GM18858 (cell line): ENCODE results near the gene PLD4.

ENCODE experiments used
- ATAC-seq: cut with Tn5 transposase; IDR thresholded peaks from one replicate; pipeline ENCODE4 v1.9.1; 2021; ENCODE audit not compliant: unreplicated experiment

The PLD4 gene

DNA sequence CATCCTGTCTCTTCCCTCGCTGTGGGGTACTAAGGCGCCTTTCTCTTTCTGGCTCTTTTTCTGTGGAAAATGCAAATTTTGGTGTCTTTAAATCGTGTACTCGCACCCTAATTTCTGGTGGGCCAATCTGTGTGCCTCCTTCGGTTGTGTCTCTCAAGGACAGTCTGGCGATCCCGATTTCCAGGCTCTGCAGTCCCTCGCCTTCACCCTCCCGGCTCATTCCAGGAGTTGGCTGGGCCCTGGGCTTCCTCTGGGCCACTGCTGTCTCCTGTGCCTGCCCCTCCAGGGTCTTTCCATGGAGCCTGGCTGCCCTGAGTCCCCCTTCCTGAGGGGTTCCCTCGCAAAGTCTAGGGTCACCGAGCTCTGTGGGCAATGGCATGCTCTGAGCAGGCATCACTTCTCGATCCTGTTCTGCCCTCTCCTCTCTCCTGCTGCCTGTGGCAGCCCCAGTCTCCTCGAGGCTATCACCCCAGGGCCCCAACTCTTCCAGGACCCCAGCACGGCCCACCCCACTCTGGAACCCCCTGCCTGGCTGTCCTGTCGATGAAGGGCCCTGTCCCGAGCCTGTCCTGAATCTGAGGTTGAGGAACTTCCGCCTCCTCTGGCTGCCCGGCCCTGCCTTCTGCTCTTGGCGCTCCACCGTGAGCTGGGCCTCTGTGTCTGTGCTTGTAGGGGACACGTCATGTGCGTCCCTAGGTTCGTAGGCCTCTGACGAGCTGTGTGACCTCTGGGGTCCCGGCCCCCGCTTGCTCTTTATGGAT is 29.4 kb downstream of the PLD4 start:
- ATAC-seq: no peak

DNA sequence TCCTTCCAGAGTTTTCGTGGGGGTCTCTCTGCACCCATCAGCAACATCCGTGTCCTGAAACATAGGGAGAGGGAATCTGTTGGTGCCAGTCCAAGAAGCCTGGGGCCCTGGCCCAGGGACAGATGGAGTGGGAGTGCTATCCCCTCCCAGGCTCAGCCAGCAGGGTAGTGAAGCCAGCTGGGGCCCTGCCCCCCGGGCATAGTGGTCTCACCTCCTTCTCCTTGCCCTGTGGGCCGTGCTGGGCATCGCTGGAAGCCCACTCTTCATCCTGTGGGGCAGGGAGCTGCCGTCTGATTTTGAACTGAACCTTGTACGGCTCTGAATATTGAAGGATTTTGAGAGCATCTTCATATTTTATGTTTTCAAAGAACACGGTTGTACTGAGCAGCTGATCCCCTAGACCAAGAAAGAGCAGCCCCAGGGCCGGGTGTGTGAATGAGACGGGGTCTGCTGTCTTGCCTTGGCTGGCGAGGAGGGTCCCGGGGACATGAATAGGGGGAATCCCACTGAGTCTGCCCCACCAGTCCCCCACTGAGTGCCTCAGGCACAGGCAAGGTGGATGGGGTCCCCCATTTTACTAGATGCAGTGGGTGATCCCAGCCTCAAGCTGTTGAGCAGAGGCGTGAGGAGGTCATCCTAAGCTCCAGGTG is 30.2 kb downstream of the PLD4 start:
- ATAC-seq: no peak

- no peak for ATAC-seq
These were observed 30.7 kb downstream of the PLD4 start for GRCh38 chr14:104955396-104955770.

GRCh38 chr14:104956290-104956890 is 31.7 kb downstream of the PLD4 start:
- no peak for ATAC-seq

GRCh38 chr14:104957146-104958113 is 32.8 kb downstream of the PLD4 start:
- no peak for ATAC-seq

DNA sequence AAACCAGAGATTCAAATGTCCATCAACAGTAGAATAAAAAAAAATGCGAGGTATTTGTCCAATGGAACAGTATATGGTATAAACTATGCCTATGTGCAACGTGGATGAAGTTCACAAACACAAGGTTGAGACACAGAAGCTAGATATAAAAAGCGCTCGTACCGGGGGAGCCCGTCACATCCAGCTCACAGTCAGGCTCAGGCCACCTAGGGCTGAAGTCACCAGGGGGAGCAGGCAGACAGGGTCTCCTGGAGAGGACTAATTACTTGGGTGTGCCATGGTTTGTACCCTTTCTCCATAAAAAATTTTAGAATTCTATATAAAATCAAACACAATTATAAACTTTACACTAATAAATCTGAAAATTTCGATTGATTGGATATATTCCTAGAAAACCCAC is 39.9 kb downstream of the PLD4 start:
- no peak for ATAC-seq

DNA sequence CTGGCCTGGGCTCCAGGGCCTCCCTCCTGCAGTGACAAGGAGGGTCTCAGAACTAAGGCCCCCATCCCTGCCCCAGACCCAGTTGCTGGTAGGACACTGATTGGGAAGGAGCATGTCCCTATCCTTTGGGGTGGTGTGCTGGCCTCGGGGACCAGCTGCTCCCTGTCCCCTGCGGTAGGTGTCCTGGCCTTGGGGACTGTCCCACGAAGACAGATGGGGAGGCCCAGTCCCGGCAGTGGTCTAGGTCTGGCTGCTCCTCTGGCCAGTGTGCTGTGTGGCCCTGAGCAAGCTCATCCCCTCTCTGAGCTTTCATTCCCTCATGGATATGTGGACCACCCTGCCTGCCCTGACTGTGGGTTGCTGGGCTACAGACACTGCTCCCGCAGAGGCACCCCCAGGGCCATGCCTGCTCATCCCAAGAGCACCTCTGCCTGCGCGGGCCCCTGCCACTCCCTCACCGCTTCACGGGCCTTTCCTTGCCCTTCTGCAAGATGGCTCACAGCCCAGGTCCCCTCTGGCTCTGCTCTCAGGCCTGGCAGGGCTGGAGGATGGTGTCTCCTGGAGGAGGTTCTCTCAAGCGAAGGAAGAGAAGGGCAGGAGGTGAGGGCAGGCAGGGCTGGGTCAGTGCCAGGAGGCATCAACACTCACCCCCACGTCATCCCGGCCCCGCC is 41.0 kb downstream of the PLD4 start:
- no peak for ATAC-seq

DNA sequence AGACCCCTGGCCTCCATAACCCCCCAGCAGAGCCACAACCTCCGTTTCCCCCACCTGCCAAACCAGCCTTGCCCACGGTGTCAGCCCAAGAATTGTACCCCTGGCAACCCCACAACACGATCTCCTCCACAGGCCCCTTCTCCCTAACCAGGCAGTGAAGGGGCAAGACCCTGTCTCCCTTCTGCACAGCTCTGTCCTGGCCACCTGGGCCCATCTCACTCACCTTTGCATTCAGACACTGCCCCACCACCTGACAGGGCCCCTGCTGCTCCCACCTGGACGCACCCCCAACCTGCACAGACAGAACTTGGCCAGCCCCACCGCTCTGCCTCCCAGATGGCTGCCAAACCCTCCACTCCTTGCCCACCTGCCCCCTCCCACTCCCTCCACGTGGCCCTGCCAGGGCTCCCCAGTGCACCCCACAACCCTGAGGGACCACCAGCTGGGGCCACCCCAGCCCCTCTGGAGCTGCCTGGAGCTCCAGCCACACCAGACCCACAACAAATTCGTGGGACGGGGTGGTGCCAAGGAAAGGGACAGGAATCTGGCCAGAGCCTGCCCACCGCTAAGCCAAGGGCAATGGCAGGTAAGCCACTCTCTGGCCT is 41.7 kb downstream of the PLD4 start:
- no peak for ATAC-seq

GRCh38 chr14:104966981-104967385 is 42.3 kb downstream of the PLD4 start:
- ATAC-seq: no peak

- no peak for ATAC-seq
These were observed 42.9 kb downstream of the PLD4 start for GRCh38 chr14:104967386-104968152.

GRCh38 chr14:104968153-104968527 is 43.5 kb downstream of the PLD4 start:
- no peak for ATAC-seq

GRCh38 chr14:104968541-104969401 is 44.1 kb downstream of the PLD4 start:
- ATAC-seq: no peak

GRCh38 chr14:104969741-104970230 is 45.1 kb downstream of the PLD4 start:
- ATAC-seq: no peak

DNA sequence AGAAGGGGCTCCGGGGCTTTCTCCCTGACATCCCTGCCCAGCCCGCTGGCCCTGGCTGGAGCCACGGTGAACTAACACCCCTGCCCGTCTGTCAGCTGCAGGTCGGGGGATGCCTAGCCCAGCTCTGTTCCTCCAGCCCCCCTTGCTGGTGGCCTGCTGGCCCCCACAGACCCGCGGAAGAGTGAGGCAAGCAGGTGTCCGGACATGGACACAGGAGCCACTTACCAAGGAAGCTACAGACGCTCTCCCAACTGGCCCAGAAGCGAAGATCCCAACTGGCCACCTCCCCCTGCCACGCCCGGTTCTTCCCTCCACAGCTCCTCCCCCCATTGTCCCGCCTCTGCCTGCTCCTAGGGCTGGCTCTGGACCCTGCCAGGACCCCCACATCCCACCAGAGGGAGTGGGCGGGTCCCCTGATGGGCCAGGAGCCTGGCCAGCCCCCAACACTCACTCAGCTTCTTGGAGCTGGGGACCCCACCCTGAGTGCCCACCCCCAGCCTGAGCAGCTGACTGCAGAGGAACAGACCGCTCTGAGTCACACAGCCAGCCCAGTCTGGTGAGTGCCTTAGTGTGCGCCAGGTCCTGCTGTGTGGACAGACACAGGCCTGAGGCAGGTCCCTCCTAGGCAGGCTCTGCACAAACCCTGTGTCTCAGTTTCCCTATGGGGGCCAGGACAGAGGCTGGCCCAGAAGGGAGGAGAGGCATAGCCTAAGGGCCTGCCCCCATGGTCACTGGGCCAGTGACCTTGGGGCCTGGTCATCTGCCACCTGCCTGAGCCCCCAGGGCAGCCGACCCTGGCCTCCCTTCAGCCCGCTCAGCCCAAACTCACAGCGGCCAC is 45.8 kb downstream of the PLD4 start:
- ATAC-seq: no peak

- ATAC-seq: no peak
These were observed 47.0 kb downstream of the PLD4 start for GRCh38 chr14:104971447-104972240.

DNA sequence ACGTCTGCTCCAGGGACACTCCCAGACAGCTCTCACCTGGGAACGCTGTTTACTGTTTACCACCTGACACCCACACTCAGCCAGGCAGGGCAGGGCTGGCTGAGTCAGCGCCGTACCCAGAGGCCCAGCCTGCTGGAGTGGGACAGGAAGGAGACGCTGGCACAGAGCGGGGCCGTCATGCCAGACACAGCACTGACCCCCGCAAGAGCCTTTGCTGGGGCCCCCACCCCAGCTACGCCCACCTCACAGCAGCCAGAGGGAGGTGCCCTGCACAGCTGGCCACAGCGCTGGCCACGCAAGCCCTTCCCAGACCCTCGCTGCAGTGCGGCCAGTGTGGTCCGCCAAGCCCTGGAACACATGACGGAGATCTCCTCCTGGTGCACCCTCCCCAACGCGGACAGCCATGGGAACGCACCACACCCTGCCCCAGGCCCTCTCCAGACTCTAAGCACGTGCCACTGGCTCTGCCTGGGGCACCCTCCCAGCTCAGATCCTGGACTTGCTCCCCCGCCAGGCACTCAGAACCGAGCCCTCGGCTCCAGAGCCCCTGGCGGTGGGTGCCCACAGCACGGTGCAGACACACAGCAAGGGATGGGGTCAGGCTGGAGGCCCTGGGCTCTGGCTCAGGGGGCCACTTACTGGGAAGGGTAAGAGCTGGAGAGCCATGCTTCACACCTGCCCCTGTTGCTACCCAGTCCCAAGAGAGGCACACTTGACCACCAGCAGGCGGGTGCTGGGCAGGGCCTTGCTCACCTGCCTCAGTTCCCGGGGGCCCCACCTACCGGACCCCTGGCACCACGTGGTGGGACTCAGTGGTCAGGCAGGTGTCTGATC is 47.8 kb downstream of the PLD4 start:
- ATAC-seq: no peak
